T47D (cell line): ENCODE measurements around the gene SLF2.
A peak's percentile ranks its signal among the peaks of the same experiment; 100 is the strongest.
"Not testable (repeated sequence)": the region's sequence is repeated elsewhere in the genome, so short reads cannot be mapped to it uniquely, and the experiment has no call there.

ENCODE experiments used
- DNase-seq, 2 experiments: peaks; one replicate each; pipeline versions ENCODE4 v3.0.0 to v3.0.0-alpha.2; 2011 to 2012; ENCODE audit warnings: low read depth in 1 of 2, low spot score in 1 of 2
- JUND ChIP-seq: IDR thresholded peaks from 2 replicates; pipeline ENCODE4 v1.6.1; 2012; ENCODE audit warnings: low read depth
- in situ Hi-C: cut with HindIII; loops from 2 replicates; pipeline ENCODE4 v1.10.0; 2016; ENCODE audit warnings: low sequenced_read_pairs, low pct_unique_long_range_greater_than_20kb

The SLF2 gene

DNA sequence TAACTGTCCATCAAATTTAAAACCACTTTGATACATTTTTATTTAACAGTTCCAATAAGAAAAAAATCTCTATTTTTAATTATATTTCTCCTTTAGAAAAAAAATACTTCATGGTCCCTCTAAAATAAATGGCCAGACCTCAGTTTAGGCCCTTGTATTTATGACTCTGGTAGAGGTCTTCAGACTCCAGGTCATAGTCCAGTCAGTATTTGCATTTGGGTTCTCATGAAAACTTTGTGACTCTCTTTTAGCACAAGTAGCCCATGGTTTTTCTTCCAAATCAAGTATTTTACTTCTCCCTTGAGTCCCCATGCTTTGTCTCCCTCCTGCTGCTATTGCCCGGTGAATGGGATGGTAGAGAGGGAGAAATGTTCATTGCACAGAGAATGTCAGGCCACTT is 51.1 kb downstream of the SLF2 start:
- DNase-seq = no peak
- no peak for TF ChIP-seq JUND
- in situ Hi-C loops = no loop called here

DNA sequence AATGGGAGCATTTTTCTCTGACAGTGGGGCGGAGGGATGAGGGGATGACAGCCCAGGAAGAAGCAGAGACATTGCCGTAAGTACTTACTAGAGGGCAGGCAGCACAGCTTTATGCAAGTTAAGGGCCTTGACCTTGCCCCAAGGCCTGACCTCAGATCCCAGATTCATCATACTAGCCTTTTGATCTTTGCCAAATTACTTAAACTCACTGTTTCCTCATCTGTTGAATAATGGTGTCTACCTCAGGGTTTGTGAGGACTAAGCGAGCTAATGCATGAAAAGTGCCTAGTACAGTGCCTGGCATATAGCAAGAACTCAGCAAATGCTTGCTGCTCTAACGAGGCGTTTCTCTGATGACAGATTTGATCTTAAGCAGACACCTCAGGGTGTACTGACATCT is 53.1 kb downstream of the SLF2 start:
- no peak for TF ChIP-seq JUND
- DNase-seq = no peak
- in situ Hi-C loops = no loop called here

DNA sequence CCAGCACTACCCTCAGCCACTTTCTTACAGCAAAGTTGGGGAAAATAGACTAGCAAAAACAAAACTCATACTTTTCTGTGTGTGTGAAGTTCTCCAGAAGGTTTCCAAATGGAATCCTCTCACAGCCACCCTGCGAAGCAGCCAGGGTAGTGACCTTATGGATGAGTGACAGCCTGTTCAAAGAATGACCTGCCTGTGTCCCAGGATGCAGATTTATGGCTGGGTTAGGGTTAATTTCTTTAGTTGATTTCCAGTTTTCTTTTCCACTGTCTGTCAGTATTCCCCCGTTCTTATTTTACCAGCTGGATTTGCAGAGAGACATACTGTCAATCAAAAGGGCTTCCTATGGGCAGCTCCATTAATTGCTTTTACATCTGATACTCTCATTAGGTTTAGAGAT is 54.1 kb downstream of the SLF2 start:
- no peak for TF ChIP-seq JUND
- in situ Hi-C loops = no loop called here
- no peak for DNase-seq

DNA sequence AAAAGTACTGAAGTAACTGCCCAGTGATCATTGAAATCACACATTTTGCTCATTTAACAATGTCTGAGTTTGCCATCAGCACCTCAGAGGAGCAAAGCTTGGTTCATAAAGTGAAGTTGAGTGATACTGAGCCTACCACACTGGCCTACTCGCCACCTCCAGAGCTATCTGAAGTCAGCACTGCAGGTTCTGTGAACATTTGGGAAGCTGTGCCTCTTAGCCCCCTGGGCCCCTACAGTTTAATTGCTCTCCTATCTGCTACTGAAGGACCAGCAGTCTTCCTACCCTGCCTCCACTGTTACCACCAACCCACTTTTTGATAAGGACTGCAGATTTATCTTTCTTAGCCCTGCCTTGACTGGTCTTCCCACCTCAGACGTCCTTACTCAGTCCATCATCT is 54.6 kb downstream of the SLF2 start:
- DNase-seq = no peak
- no peak for TF ChIP-seq JUND
- in situ Hi-C loops = no loop called here

DNA sequence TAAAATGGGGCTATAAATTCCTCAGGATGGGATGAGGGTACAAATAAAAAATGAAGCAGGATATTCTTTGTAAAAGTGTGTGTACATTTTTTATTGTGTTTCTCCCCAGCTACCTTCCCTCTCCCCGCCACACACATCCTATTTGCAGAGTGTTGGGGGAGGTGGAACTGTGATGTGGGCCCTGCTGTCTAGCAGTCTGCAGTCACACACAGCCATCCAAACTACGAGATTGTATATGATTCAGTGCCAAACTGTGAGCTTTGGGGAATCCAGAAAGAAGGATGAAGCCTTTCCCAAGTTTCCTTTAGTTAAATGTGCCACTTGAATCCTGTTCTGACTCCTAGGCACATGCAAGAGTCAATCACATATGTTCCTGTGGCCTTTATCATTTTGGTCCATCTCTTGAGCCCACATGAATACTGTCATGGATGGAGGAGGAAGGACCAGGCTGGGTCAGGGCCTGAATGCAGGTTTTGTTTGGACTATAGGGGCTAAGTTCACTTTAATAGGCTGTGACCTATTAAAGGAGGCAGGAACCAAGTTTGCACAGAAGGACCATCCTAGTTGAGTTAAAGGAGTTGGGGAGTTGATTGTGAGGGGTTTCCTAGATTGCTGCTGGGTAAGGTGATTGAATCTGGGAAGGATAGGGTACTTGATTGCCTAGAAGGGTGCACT is 55.4 kb downstream of the SLF2 start:
- in situ Hi-C loops = no loop called here
- no peak for DNase-seq
- no peak for TF ChIP-seq JUND

DNA sequence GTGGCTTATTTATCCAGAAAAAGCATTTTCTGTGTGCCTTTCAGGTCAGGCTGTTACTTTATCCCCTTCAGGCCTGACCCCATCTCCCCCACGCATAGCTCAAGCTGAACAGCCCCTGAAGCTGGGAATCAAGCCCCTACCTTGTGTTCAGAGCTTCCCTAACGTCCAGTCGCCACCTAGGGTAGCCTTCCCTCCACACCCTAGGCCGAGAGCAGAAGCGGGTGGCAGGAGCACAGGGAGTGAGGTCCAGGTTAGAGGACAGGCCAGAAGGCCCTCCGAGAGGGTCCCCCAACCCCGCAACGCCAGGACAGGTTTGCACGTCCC is 56.1 kb downstream of the SLF2 start:
- no peak for DNase-seq
- no peak for TF ChIP-seq JUND
- in situ Hi-C loops = no loop called here

DNA sequence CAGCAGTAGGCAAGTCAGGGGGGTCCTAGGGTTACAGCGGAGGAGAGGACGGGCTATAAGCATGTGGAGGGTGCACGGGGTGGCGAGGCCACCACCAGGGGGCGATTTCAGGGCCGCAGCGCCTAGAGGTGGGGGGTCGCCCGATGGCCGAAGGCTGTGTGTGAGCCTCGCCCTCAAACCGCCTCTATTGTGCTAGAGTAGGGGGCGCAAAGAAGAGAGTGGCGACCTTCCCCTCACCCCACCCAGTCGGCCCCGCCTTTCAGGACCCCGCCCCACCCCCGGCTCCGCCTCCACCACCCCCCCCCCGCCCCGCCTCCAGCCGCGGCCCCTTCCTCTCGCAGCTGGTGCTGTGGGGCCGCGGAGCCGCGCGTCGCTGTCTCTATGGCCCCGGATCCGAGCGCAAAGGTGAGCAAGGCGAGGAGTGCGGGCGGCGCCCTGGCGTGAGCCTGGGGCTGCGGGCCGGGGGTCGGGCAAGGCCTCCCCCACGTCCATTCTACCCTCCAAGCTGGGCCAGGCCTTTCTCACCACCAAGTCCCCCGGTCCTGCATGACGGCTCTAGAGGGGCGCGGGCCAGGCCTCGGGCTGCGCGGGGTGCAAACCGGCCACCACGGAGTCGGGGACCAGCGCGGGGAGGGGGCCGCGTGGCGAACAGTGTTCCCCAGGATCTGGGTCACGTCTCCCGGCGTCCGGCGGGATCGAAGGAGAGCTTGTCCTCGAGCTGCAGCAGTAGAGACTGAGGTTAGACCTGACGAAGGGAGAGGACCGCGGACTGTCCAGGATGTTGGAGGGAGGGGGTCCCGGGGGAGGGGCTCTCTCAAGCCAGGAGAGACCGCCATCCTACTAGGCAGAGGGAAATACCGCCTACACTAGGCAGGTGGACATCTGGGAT is 56.7 kb downstream of the SLF2 start, which contains the start of gene SEMA4G:
Gene SEMA4G, plus strand, starts transcription at position 318 of the 889 bp plus-strand sequence. CDS start 3,409 bp downstream, outside the sequence.
- no peak for TF ChIP-seq JUND
- in situ Hi-C loops = no loop called here
- peak; percentile 46 to 47 for DNase-seq

DNA sequence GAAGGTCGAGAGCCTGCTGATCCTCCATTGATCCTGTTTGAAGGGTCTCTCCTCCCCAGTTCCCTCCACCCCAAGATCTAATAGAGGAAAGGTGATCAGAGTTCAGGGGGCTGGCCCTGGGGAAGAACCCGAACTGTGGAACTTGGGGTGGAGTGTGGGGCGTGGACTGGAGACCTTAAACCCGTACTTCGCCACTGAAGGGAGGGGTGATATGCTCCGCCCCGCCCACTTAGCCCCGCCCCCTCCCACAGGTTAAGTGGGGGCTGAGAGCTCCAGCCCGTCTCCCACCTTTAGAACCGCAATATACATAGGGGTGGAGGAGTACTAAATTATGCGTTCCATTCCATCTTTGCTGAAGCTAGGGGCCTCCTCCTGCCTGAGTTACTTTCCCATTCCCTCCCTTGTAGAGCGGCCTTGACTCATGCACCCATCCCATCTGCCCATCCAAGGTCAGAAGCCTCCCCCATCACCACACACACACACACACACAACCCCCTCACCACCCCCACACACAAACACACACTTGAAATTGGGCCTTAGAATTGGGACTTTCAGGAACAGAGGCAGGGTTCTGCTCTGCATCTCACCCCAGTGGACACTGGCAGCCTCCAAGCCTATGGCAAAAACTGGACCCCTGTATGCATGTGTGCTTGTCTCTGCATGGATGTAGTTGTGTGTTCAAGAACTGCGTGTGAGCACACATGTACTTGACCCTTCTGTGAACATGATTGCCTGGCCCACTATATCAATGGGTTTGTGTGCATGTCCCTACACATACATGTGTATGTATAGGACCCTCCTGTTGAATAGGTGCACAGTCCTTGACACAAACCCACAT is 57.5 kb downstream of the SLF2 start:
- in situ Hi-C loops = no loop called here
- no peak for TF ChIP-seq JUND
- DNase-seq = peak; percentile 51 to 54

DNA sequence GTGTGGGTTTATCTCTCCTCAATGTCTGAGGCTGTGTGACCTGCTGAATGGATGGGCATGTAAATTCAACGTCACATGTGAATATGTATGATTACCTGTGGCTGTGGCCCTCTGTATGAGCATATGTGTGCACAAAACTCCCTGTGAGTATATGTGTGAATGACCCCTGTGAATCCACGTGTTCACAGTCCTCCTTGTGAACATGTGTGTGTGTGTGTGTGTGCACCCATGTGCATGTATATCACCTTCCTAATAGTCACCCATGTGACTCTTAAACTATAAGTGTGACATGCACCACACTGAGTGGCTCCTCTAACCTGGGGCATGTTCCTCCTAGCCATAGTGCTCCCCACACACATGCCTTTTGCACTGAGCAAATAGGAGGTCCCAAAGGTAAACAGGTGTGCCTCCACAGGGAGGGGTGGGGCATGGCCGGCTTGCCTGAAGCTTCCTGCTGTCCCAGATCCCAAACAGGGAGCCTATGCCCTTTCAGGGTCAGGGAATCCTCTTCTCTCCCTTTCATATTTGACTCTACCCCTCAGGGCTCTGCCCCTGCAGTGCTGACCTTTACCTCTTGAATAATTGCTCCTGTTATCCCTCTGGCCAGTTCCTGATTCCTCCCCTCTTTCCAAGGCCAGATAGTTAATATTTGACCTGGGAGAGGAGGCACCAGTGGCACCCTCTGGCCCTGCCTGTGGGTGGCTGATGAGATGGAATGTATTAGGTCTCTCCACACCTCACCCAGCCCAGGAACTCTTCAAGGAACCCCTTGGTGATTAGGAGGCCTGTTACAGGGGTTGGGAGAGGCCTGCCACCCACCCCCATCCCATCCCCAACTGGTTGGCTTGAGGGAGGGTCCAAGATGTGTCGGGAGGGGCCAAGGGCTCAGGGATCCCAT is 58.4 kb downstream of the SLF2 start:
- in situ Hi-C loops = no loop called here
- no peak for DNase-seq
- no peak for TF ChIP-seq JUND

DNA sequence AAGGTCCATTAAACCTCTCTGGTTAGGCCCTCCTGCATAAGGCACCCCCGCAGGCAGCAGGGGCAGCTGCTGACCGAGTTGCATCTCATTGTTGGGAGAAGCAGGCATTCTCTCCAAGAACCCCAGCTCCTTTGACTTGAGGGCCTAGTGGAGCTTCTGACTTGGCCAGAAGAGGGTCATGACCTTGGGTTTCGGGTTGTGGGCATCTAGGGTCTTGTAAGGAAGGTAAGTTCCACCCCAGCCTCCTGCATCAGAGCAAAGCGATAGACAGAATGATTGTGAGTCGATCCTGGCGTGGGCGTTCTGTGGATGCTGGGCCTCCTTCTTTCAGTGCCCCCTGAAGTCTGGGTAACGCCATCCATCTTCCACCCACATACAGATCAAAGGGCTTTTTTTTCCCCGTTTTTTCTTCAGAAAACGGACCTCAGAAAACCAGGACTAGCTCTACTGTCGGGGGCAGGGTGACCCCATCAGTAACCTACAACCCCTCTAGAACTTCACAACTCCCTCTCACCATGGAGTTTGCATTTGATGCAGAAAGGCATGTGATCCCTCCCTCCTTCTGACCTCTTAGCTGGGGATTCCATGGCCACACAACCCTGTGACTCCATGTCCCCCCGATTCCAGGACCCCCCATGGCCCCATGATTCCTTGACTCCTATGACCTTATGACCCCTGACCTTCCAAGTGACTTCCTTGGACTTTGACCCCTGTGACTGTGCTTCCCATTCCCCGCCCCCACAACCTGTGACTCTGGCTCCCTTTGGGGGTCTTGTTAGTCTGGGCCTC is 59.5 kb downstream of the SLF2 start:
- DNase-seq = no peak
- TF ChIP-seq JUND = no peak
- in situ Hi-C loops = no loop called here

DNA sequence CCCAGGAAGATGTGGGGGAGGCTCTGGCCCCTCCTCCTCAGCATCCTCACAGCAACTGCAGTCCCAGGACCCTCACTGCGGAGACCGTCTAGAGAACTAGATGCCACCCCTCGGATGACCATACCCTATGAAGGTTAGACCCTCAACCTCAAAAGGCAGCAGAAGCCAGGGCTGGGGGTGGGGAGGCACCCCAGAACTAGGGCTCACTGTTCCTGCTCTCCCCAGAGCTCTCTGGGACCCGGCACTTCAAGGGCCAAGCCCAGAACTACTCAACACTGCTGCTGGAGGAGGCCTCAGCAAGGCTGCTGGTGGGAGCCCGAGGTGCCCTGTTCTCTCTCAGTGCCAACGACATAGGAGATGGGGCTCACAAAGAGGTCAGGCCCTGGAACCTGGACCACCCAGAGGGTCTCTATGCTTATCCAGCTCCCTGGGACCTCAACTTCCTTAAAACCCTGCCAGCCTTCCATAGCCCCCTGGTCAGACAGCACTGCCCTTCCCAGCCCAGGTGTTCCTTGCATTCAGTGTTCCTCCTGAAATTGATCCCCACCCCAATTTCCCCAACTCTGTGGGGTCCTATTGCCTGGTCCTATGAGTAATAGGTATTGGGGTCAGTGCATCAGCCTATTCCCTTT is 60.3 kb downstream of the SLF2 start:
- no peak for DNase-seq
- in situ Hi-C loops = no loop called here
- TF ChIP-seq JUND = no peak

DNA sequence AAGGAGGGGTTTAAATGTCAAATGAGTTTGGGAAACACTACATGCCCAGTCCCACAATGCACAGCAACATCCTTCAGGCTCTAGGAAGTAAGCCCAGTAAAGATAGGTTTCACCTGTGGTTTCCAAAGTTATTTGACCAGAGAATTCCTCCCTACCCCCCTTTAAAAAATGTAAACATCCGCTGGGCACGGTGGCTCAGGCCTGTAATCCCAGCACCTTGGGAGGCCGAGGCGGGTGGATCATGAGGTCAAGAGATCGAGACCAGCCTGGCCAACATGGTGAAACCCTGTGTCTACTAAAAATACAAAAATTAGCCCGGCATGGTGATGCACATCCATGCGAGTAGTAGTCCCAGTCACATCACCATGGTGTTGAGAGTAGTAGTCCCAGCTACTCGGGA is 62.6 kb downstream of the SLF2 start:
- peak in 1 of 2 experiments; percentile 80 for DNase-seq
- in situ Hi-C loops = not testable (repeated sequence)
